GM19238 (cell line): ENCODE data around the gene PLTP.

Experiments used
- DNase-seq: peaks from one replicate; pipeline ENCODE4 v3.0.0; 2011; ENCODE audit warnings: low spot score; ENCODE audit not compliant: insufficient read length

PLTP gene

GRCh38 chr20:45850926-45851325 is 61.0 kb downstream of the PLTP start:
- no peak for DNase-seq

- no peak for DNase-seq
Observed at GRCh38 chr20:45850238-45850637, 61.7 kb downstream of the PLTP start.

GRCh38 chr20:45848969-45849582 is 62.9 kb downstream of the PLTP start:
- no peak for DNase-seq
